HepG2 (cell line): ENCODE results near the gene LDLRAD4. TPM values are rescaled to one million over a fixed set of nuclear protein-coding genes. Genes with fewer than 3 reads are reported as not detected.

Source experiments
- ATAC-seq: fragments of 200-7000 bp; cut with Tn5 transposase; 3 replicates; pipeline ENCODE4 v1.9.1; 2020; ENCODE audit warnings: mild to moderate bottlenecking, moderate library complexity
- BruUV-seq: library from RNA; stranded (reverse); fragments of 400-500 nt; replicated peaks from 2 replicates; lab custom pipeline; 2021; lab: Mats Ljungman, UMichigan
- CTCF ChIA-PET: fragments of 300-600 bp; formaldehyde crosslinking; extraction: SDS; loops from one replicate; lab custom pipeline; 2021; ENCODE audit warnings: low total read pairs, inconsistent platforms, low intra/inter-chr PET ratio; lab: Yijun Ruan, JAX
- POLR2A ChIA-PET: fragments of 350-600 bp; sonication (Branson Sonifier 250); formaldehyde crosslinking; loops from one replicate; lab custom pipeline; 2020; ENCODE audit warnings: antibody characterized with exemption, inconsistent platforms; lab: Yijun Ruan, JAX
- DNase-seq: peaks from one replicate; pipeline ENCODE4 v3.0.0-alpha.2; 2015; ENCODE audit warnings: low spot score
- FAIRE-seq: peaks from 3 replicates; lab custom pipeline; 2011; peaks lifted over from hg19 to GRCh38; lab: Jason Lieb, UNC
- H2AFZ ChIP-seq: one replicate; pipeline ENCODE4 v1.6.1; 2011; ENCODE audit warnings: low read length, inconsistent platforms
- H3K27ac ChIP-seq: fragments of 300-600 bp; 3 replicates; pipeline ENCODE4 v1.8.0; 2011; ENCODE audit warnings: mixed run types, mild to moderate bottlenecking, mixed read lengths, low read length, inconsistent platforms; ENCODE audit not compliant: insufficient read depth; ENCODE audit errors: extremely low read length
- H3K27me3 ChIP-seq, 2 experiments: fragments of 200-600 bp in 1 of 2; 2 replicates in 1 of 2; 3 replicates in 1 of 2; pipeline versions ENCODE4 v1.6.0 to v1.8.0; 2011; ENCODE audit warnings: low read length in 2 of 2, mild to moderate bottlenecking in 2 of 2, moderate library complexity in 2 of 2, inconsistent platforms in 1 of 2; ENCODE audit not compliant: insufficient read depth in 2 of 2, control insufficient read depth in 1 of 2
- H3K36me3 ChIP-seq, 2 experiments: fragments of 200-600 bp in 1 of 2; replicated peaks in 1 of 2; 2 replicates in 1 of 2; 3 replicates in 1 of 2; pipeline versions ENCODE4 v1.5.1 to v1.8.0; 2011; ENCODE audit warnings: low read length in 2 of 2, inconsistent platforms in 1 of 2; ENCODE audit not compliant: insufficient read depth in 2 of 2, control insufficient read depth in 1 of 2
- H3K4me1 ChIP-seq: 2 replicates; pipeline ENCODE4 v1.5.1; 2012; ENCODE audit warnings: low read length, inconsistent platforms; ENCODE audit not compliant: insufficient read depth
- H3K4me2 ChIP-seq: 2 replicates; pipeline ENCODE4 v1.6.0; 2011; ENCODE audit warnings: low read depth, low read length, inconsistent platforms
- H3K4me3 ChIP-seq, 3 experiments: fragments of 200-600 bp in 1 of 3; sonication (generic), shearing (Covaris generic) in 1 of 3; replicated peaks in 1 of 3; 2 replicates each; pipeline ENCODE4 v1.5.1; 2011 to 2016; ENCODE audit warnings: low read length in 3 of 3, inconsistent platforms in 2 of 3, low read depth in 2 of 3, mild to moderate bottlenecking in 2 of 3, control low read depth in 1 of 3, mixed read lengths in 1 of 3; ENCODE audit not compliant: insufficient read depth in 1 of 3
- H3K79me2 ChIP-seq: one replicate; pipeline ENCODE4 v1.6.1; 2011; ENCODE audit warnings: low read length, inconsistent platforms; ENCODE audit not compliant: insufficient read depth
- H3K9ac ChIP-seq: 2 replicates; pipeline ENCODE4 v1.6.0; 2011; ENCODE audit warnings: mild to moderate bottlenecking, low read depth, low read length, inconsistent platforms; ENCODE audit not compliant: insufficient read depth
- H3K9me3 ChIP-seq: 2 replicates; pipeline ENCODE4 v1.5.1; 2012; ENCODE audit warnings: mild to moderate bottlenecking, low read length
- H4K20me1 ChIP-seq: 2 replicates; pipeline ENCODE4 v1.6.0; 2011; ENCODE audit warnings: inconsistent platforms, mild to moderate bottlenecking, low read length, moderate library complexity; ENCODE audit not compliant: insufficient read depth
- CBX5 ChIP-seq: sonication (generic); formaldehyde crosslinking; IDR thresholded peaks from 2 replicates; pipeline ENCODE4 v1.4.0; 2020; ENCODE audit warnings: missing genetic modification reagents, borderline replicate concordance
- FOXC1 ChIP-seq: sonication (generic); formaldehyde crosslinking; IDR thresholded peaks from 2 replicates; pipeline ENCODE4 v1.8.0; 2022; ENCODE audit warnings: mild to moderate bottlenecking, missing genetic modification reagents, borderline replicate concordance
- MBNL3 ChIP-seq: fragments of 250-450 bp; sonication (Bioruptor Pico); conservative IDR thresholded peaks from 2 replicates; pipeline ENCODE4 v1.8.0; 2022; ENCODE audit warnings: mild to moderate bottlenecking, inconsistent platforms
- MED13 ChIP-seq: sonication (generic); formaldehyde crosslinking; IDR thresholded peaks from 2 replicates; pipeline ENCODE4 v1.5.0; 2020; ENCODE audit warnings: missing genetic modification reagents
- MXD4 ChIP-seq: IDR thresholded peaks from 2 replicates; pipeline ENCODE4 v1.6.1; 2016; ENCODE audit warnings: mild to moderate bottlenecking, missing biosample characterization, missing genetic modification reagents
- ZNF205 ChIP-seq: IDR thresholded peaks from 2 replicates; pipeline ENCODE4 v1.6.1; 2018; ENCODE audit warnings: missing biosample characterization, missing genetic modification reagents
- ZNF382 ChIP-seq: sonication (generic); formaldehyde crosslinking; IDR thresholded peaks from 2 replicates; pipeline ENCODE4 v1.5.0; 2020; ENCODE audit warnings: missing genetic modification reagents, mild to moderate bottlenecking, borderline replicate concordance
- ZNF616 ChIP-seq: sonication (generic); formaldehyde crosslinking; IDR thresholded peaks from 2 replicates; pipeline ENCODE4 v1.5.0; 2020; ENCODE audit warnings: low read depth, mild to moderate bottlenecking, missing genetic modification reagents
- ZNF670 ChIP-seq: sonication (generic); formaldehyde crosslinking; IDR thresholded peaks from 2 replicates; pipeline ENCODE4 v1.8.0; 2022; ENCODE audit warnings: mild to moderate bottlenecking, missing genetic modification reagents, borderline replicate concordance
- WGBS: methylation state at CpG from one replicate; pipeline ENCODE4 v1.1.6; 2017; ENCODE audit warnings: low lambda C conversion rate; 5-methylcytosine and 5-hydroxymethylcytosine counted together
- in situ Hi-C: cut with HindIII; loops from 2 replicates; pipeline ENCODE4 v1.10.0; 2017; ENCODE audit warnings: low pct_unique_long_range_greater_than_20kb; ENCODE audit not compliant: extremely low pct_ligation_motif_present
- intact Hi-C: fragments of 100-400 bp; cut with micrococcal nuclease; formaldehyde crosslinking; loops from one replicate; pipeline ENCODE4 v1.10.0; 2022; ENCODE audit not compliant: unreplicated experiment
- polyA plus RNA-seq, 8 experiments: library from polyadenylated mRNA; depleted of rRNA in 3 of 8; stranded (reverse) in 7 of 8; unstranded in 1 of 8; fragments of >200 nt; fragmentation: Illumina TruSeq in 4 of 8; extraction: Trizol in 4 of 8; gene quantifications; 2 replicates each; pipeline versions ENCODE4 v1.2.1 to v1.2.3, GENCODE V29; 2011 to 2016; ENCODE audit warnings: low read depth in 4 of 8, missing spikeins in 1 of 8, mixed read lengths in 1 of 8; ENCODE audit not compliant: insufficient read depth in 1 of 8
- total RNA-seq, 5 experiments: library from RNA; depleted of rRNA; stranded (reverse); fragments of >200 nt; fragmentation: Illumina TruSeq; extraction: Trizol; gene quantifications; 2 replicates each; pipeline ENCODE4 v1.2.3, GENCODE V29; 2016; ENCODE audit warnings: low read depth in 1 of 5
- TF ChIP-seq, protein P1 (sequence below): IDR thresholded peaks from 2 replicates; pipeline ENCODE4 v1.6.1; 2016; ENCODE audit warnings: missing biosample characterization, missing genetic modification reagents, low read depth

Gene LDLRAD4
- total and polyA plus RNA-seq, 2 of the 13 experiments (the other 11 are each of a cell fraction or from before 2014, with no cell fraction given) = 13.6 to 20.9 TPM

DNA sequence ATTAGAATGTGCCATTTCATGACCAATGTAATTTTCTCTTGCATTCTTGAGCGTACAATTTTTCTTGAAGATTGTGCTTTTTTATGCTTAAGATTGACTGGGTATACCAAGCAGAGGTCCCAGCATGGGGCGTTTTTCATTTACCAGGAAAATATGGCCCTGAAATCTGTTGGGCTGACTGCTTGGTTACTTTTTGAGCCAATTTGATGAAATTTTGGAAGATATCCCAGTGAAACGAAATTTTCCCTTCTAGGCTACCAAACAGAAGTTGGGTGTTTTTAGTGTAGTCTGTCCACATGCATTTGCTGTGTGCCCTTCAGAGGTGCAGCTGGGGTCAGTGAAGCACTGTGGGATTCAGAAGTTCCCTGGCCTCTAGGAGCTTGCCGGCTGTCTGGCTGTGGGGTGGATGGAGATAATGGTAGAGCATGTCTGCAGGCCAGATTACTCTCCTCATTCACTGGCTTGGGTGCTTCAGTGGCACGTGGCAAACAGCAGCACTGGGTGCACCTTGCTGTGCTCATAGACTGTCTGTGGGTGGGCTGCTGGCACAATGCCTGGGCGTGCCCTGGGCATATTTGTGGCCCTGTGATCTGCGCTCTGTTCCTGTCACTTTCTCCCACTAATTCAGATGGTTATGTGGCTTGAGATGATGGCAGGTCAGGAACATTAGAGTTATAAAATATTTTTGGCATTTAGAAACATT is 73.3 kb downstream of the LDLRAD4 start:
- Histone ChIP-seq H3K36me3 (no peaks in the 10 kb centered on the region), H3K79me2 (no peaks in the 10 kb centered on the region), H3K27ac (no peak overlapping the region), H3K27me3 (no peaks in the 10 kb centered on the region), H3K4me3 (no peak overlapping the region), H3K4me2 (no peak overlapping the region), H3K9me3 (no peaks in the 10 kb centered on the region), H3K9ac (no peak overlapping the region), H2AFZ (no peak overlapping the region)
- BruUV-seq = no TSS peak
- ATAC-seq (no peak), FAIRE-seq (no peak)
- intact Hi-C loops (no loop called here), in situ Hi-C loops (no loop called here)
- 95% methylated on average over 6 of the region's 7 CpGs for WGBS
- POLR2A ChIA-PET = no interaction called here
- TF ChIP-seq ZNF616 (CRISPR knock-in tag) (no peak), FOXC1 (CRISPR knock-in tag) (no peak), ZNF670 (CRISPR knock-in tag) (no peak), CBX5 (CRISPR knock-in tag) (no peak), MED13 (CRISPR knock-in tag) (no peak), MBNL3 (CRISPR knock-in tag) (no peak), ZNF205 (CRISPR knock-in tag) (no peak), ZNF382 (CRISPR knock-in tag) (no peak), MXD4 (CRISPR knock-in tag) (no peak)
- TF ChIP-seq, protein P1, sequence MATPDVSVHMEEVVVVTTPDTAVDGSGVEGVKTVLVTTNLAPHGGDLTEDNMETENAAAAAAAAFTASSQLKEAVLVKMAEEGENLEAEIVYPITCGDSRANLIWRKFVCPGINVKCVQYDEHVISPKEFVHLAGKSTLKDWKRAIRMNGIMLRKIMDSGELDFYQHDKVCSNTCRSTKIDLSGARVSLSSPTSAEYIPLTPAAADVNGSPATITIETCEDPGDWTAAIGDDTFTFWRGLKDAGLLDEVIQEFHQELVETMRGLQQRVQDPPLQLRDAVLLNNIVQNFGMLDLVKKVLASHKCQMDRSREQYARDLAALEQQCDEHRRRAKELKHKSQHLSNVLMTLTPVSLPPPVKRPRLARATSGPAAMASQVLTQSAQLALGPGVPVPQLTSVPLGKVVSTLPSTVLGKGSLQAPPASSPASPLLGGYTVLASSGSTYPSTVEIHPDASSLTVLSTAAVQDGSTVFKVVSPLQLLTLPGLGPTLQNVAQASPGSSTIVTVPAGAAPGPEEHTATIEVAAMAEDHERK = no peak
- TF ChIP-seq, all 625 proteins: peak for 0
- no peaks in the 10 kb centered on the region for H4K20me1 ChIP-seq
- DNase-seq = no peak
- CTCF ChIA-PET = no interaction called here
- peaks cover 9% of the 10 kb centered on the region; the same call in 1 of the 2 replicates for H3K4me1 ChIP-seq
